GM18873 (cell line): ENCODE results near the gene TIAL1.
"Not testable (repeated sequence)": the region's sequence is repeated elsewhere in the genome, so short reads cannot be mapped to it uniquely, and the experiment has no call there.

Experiments
- ATAC-seq: cut with Tn5 transposase; IDR thresholded peaks from one replicate; pipeline ENCODE4 v1.9.1; 2021; ENCODE audit warnings: mild to moderate bottlenecking, moderate library complexity, moderate number of reproducible peaks; ENCODE audit not compliant: unreplicated experiment, low FRiP score

Gene TIAL1

DNA sequence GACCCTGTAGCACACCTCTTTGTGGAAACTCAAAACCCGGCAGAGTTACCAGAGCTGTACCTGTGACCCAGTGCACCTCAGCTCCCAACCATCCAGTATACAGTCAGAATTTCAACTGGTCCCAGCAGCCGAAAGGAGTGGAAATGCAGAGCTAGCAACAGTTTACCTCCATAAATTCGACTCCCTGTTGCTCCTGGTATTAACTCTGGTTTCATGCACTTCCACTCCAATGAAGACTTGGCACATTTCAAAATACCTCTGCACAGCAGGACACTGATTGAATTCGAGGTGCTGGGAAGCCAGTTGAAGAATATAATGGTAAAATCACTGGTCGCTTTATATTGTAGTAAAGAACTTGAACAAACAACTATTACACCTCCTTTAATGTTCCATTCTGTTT is 17.9 kb upstream of the TIAL1 start:
- no peak for ATAC-seq

DNA sequence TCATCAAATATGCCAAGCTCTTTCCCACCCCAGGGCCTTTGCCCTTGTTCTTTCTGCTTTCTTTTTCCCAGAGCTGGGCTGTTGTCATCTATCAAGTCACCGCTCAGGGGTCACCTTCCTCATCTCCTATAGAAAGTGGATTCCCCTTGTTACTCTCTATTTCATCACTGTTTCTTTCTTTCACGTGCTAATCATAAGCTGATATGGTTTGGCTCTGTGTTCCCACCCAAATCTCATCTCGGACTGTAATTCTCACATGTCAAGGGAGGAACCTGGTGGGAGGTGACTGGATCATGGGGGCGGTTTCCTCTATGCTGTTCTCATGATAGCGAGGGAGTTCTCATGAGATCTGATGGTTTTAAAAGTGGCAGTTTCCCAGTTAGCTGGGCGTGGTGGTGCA is 17.0 kb upstream of the TIAL1 start:
- ATAC-seq: no peak

DNA sequence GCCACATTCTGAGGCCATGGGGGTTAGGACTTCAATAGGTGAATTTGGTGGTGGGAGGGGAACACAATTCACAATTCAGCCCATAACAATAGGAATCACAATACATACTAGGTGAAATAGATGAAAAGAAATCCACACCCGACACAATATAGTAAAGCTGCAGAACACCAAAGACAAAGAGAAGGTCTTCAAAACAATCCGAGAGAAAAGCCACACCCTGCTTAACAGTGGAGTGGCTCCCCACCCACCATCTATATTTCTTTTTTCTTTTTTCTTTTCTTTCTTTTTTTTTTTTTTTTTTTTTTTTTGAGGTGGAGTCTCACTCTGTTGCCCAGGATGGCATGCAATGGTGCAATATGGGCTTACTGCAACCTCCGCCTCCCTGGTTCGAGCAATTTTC is 14.7 kb upstream of the TIAL1 start:
- no peak for ATAC-seq

DNA sequence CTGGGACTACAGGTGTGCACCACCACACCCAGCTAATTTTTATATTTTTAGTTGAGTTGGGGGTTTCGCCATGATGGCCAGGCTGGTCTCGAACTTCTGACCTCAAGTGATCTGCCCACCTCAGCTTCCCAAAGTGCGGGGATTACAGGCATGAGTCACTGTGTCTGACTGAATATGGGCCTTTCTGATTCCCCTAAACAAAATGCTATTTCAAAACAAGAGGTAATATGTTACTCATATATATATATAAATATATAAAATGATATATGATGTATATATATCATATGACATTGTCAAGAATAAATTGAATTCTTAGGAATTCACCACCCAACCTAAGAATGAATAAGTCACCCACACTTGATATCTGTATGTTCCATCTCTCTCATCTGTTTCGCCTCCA is 12.8 kb upstream of the TIAL1 start:
- ATAC-seq: no peak

DNA sequence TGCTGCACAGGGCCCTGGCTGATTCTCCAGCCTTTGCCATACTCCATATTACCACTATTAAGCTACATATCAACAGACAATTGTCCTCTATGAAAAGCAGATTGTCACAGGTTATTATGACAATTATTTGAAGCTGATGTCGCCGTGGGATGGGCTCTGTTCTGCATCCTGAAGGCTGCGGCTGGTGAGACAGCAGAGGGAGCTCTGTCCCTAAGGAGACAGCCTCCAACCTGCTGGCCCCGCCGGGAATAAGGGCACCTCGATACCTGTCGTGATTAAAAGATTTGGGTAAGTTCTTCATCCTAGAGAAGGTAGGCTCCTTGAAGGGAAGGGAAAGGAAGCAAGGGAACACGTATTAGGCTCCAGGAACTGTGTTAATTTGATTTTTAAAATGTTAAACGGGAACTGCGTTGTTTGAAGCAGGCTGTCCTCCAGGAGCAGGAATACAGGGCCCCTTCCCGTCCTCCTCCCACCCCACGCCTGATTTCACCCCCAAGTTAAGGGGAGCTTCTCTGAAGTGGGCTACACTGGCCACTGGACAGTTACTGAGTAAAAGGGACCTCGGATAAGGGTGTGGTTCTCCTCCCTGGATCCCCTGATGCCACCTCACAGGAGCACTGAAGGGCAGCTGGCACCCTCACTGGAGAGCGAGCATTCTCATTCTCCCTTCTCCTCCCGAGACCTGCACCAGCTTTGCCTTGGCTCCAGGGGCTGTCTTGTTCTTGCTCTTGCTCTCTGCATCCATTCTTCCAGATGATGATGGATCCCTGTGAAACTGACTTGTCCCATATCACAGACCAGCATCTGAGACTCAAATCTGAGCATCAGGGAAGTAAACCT is 11.8 kb upstream of the TIAL1 start:
- ATAC-seq: no peak

DNA sequence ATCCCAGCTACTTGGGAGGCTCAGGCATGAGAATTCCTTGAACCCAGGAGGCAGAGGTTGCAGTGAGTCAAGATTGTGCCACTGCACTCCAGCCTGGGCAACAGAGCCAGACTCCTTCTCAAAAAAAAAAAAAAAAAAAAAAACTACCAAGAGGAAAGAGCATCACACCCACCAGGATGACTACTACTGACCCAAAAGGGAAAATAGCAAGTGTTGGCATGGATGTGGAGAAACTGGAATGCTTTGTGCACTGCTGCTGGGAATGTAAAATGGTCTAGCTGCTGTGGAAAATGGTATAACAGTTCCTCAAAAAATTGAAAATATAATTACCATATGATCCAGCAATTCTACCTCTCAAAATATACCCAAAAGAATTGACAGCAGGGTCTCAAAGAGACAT is 7.7 kb upstream of the TIAL1 start:
- no peak for ATAC-seq

DNA sequence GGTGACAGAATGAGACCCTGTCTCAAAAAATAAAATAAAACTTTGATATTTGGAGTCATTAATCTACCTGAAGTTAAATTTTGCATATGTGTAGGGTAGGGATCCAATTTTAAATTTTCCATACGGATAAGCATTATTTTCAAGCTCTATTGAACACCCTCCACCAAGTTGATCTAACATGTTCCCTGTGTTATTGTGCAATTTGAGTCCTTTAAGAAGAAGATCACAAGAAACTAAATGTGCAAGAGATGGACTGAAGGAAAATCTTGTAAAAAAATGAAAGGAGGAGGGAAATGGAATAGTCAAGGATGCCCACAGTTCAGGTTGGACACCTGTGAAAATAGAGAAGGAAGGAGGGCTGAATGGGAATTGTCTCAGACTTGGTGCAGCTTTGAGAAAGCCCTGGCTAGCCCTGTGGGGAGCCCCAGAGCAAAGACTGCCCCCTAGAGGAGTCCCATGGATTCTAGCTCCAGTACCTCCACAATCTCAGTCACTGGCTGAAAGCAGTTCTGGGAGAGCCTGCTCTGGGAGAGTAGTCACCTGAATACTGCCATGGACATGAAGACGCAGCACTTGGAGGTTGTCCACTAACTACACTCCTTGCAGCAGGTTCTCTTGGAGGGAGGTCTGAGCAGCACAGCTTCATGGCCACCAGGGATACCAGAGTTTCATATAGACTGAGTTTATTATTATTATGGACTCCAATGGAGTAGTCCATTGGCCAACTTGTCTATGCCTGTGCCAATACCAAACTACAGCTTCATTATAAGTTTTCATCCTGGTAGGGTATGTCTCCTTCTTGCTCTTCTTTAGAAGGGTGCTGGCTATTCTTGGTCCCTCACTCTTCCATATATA is 5.7 kb upstream of the TIAL1 start:
- no peak for ATAC-seq

DNA sequence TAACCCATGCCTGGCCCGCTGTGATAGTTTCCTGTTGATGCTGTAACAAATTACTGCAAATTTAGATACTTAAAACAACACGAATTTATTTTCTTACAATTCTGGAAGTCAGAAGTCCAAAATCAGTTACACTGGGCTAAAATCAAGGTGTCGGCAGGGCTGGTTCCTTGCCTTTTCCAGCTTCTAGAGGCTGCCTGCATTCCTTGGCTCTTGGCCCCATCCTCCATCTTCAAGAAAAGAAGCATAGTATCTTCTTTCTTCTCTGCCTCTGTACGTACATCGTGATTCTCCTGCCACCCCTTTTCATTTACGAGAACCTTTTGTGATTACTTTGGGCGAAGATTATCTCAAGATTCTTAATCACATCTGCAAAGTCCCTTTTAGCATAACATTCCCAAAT is 1.6 kb upstream of the TIAL1 start:
- no peak for ATAC-seq

DNA sequence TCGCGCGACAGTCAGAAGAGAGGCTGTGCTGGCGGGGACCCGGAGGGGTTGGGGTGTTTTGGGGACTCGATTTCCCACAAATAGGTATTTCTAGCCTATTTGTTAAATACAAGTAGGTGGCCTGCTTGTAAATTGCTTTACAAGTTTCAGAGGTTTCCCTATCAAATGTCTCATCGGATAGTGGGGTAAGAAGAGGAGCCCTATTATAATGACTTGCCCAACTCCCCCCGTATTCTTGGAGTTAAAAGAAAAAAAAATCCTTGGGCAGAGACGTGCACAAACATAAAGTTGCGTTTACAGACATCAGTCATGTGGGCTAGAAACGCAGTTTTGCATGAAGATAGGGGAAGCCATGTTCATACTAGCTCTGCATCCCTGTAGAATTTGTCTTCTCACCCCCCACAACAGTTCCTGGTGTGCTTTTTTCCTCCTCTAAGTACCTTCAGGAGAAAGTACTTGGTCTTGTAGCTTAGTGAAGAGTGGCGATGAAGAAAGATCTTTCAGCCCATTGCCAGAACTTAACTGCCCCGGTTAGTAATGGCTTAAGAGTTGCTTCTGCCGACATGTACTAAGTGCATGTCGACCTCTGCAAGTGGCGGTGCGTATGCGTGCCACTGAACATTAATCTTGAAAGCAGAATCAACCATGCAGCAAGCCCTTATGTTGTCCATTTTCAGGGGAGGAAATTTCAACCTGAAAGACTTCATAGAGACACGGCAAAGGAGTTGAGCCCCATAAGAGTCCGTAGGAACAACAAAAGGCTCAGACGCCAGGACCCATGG is 832 bp upstream of the TIAL1 start:
- no peak for ATAC-seq

DNA sequence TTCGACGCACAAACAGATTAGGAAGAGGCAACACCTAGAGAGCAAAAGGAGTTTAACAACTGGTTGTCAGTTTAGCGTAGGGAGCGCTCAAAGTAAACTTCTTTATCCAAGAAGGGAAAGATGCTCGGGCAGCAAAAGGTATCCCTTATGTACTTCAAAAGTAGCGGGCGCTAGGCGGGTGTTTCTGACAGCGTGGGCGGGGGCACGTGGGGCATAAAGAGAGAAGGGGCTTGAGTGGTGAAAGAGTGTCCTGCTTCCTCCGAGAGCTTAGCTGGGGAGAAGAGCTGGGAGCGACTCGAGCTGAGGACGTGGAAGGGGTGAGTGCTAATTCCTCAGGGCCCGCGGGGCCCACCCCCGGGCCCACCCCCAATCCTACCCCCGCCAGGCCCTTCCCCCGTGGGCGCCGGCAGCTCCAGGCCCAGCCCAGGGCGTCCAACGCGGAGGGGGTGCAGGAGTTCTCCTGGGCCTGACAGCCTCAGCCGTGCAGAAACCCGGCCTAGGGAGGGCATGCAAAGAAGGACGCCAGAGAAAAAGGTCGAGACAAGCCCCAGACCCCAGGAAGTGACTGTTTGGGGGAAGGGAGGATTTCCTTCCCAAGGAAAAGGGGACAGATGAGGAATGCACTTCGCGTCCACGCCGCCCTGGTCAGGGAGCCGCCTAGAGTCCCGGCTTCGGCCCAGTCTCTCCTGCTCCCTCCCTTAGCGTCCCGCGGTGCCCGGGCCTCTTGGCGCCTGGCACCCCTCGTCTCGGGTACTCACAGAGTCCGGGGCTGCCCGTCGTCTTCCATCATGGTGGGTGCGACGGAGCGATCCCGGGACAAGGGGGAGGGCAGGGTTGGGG is 868 bp downstream of the TIAL1 start:
- ATAC-seq: no peak

DNA sequence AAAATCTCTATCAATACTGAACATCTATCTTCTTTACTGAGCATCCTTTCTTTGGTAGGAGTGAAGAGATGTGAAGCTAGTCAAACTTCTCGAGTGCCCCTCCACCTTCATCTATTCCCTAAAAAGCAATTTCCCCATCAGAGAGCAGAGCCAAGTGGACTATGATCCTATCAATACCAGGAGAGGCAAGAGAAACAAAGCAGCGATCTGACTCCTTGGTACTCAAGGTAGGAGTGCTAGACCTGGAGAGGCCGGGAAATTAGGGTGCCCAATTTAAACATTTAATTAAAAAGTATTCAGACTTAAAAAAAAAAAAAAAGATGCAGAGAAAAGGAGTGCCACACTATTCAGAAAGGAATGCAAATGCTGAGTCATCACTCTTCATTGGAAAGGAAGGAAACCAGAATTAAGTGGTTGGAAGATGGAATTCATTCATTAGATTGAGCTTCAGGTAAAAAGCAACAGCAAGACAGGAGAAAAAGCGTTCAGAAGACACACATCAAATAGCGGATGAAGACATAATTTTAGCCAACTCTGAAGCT is 1.6 kb downstream of the TIAL1 start:
- no peak for ATAC-seq

DNA sequence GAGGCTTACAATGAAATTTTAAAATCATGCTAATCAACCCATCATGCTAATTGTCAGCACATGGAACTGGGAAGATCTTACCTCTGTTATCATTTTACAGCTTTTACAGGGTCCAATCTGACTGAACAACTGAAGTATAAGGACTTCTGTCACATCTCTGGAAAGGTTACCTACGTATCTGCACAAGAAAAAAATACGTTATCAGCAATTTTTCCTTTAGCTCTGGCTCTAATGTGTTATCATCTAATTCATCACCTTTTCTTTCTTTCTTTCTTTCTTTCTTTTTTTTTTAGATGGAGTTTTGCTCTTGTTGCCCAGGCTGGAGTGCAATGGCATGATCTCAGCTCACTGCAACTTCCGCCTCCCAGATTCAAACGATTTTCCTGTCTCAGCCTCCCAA is 8.7 kb downstream of the TIAL1 start:
- ATAC-seq: no peak

DNA sequence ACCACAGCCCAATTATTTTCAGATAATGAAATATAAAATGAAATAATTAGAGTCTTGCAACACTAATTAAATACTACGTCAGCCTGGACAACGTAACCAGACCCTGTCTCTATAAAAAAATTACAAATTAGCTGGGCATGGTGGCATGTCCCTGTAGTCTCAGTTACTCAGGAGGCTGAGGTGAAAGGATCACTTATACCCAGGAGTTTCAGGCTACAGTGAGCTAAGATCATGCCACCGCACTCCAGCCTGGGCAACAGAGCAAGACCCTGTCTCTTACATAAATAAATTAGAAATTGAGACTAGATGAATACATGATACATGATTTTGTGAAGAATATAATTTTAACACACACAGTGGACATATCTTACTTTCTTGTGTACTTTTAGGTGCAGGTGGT is 18.4 kb downstream of the TIAL1 start:
- ATAC-seq: no peak

DNA sequence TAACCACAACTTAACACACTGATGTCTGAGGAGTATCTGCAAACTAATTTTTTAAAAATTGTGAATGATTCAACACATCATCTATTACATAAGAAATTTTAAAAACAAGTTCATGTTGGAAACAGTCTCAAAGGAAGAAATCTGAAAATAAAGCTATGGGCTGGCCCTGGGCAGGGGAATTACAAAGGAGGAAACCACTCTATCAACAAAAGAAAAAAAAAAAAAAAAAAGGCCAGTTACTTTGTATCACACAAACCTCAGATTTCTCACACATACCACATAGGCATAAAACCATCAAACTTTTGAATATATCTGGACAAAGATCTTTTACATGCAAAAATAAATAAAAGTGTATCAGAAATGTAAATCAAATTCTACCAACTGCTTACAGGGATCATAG is 20.8 kb downstream of the TIAL1 start:
- ATAC-seq: no peak

DNA sequence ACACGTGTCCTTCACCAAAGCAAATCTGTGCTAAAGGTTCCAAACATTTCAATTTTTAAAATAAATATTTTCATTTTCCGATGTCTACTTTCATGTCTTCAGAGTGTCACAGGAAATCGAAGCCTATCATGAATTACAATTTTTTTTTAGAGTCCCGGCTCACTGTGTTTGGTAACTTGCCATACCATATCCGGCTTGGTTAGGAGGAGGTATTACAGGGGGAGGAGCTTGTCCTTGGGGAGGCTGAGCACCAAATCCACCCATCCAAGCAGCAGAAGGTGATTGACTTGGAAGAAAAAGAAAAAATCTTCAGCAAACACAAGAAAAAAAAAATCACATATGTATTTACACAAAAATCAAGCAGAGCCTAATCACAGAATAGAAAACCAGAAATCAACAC is 21.3 kb downstream of the TIAL1 start:
- no peak for ATAC-seq

DNA sequence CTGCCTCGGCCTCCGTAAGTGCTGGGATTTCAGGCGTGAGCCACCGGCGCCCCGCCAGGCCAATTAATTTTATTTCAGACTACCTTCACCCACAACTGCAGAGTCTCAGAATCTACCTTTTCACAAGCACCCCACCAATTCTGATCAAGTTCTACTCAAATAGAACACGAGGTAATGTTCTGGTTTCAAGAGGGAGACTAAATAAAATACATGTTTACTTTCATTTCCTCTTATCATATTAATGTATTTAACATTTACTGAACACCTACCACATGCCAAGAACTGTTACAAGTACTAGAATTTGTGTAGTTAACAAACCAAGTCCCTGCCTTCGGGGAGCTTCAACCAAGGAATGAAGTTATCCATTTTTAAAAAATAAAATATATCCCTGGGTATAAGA is 28.8 kb downstream of the TIAL1 start:
- no peak for ATAC-seq

DNA sequence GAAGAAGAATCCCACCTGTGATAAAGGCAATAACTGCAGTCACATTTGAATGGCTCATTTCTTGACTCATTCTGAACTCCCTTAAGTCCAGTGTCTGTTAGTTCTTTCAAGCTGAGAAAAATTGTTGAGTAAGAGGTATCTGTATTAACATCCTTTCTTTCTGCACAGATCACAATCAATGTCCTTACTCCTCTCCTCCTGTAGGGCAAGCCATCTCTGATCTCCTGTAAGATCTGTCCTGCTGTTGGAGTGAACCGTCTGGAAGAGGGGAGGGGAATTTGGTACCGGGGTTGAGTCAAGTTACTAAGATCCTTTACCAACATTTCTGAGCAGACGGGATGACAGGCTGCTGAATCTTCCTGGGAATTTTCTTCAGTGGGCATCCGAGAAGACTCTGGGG is 34.7 kb downstream of the TIAL1 start:
- ATAC-seq: no peak

DNA sequence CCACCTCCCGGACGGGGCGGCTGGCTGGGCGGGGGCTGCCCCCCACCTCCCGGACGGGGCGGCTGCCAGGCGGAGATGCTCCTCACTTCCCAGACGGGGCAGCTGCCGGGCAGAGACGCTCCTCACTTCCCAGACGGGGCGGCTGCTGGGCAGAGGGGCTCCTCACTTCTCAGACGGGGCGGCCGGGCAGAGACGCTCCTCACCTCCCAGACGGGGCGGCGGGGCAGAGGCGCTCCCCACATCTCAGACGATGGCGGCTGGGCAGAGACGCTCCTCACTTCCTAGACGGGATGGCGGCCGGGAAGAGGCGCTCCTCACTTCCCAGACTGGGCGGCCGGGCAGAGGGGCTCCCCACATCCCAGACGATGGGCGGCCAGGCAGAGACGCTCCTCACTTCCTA is 37.3 kb downstream of the TIAL1 start:
- ATAC-seq: not testable (repeated sequence)

DNA sequence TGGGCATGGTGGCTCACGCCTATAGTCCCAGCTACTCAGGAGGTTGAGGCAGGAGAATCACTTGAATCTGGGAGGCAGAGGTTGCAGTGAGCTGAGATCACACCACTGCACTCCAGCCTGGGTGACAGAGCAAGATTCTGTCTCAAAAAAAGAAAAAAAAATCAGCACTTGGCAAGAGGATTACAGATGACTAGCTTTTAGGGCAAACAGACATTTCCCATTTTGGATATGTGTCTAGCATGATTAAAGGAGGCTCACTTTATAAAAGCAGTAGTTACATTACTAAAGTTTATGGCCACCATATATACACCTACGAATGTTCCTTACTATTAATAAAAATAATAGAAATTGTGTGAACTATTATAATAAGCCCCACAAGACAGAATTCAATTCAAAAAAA is 40.7 kb downstream of the TIAL1 start:
- ATAC-seq: not testable (repeated sequence)
